GM23248 (cell line): ENCODE measurements around the gene MFRP. TPM values are rescaled to one million over a fixed set of nuclear protein-coding genes. Genes with fewer than 3 reads are reported as not detected.
A peak's percentile ranks its signal among the peaks of the same experiment; 100 is the strongest.

ENCODE experiments used
- DNase-seq: peaks from one replicate; pipeline ENCODE4 v3.0.0-alpha.2; 2015
- H2AFZ ChIP-seq: fragments of 200-600 bp; sonication (generic); 2 replicates; pipeline ENCODE4 v1.6.1; 2016; ENCODE audit warnings: antibody characterized with exemption
- H3F3A ChIP-seq: fragments of 200-600 bp; sonication (generic); 2 replicates; pipeline ENCODE4 v1.6.1; 2016; ENCODE audit warnings: mild to moderate bottlenecking, antibody characterized with exemption, mixed run types; ENCODE audit not compliant: insufficient read depth
- H3K27ac ChIP-seq: fragments of 200-600 bp; sonication (generic); 2 replicates; pipeline ENCODE4 v1.5.1; 2016; ENCODE audit warnings: mild to moderate bottlenecking
- H3K27me3 ChIP-seq: fragments of 200-600 bp; sonication (generic); replicated peaks from 2 replicates; pipeline ENCODE4 v1.6.1; 2016; ENCODE audit warnings: mild to moderate bottlenecking; ENCODE audit not compliant: insufficient read depth
- H3K36me3 ChIP-seq: fragments of 200-600 bp; sonication (generic); 2 replicates; pipeline ENCODE4 v1.6.1; 2016; ENCODE audit warnings: low read depth, mild to moderate bottlenecking
- H3K4me1 ChIP-seq: fragments of 200-600 bp; sonication (generic); 2 replicates; pipeline ENCODE4 v1.6.1; 2016; ENCODE audit warnings: mild to moderate bottlenecking; ENCODE audit not compliant: insufficient read depth
- H3K4me2 ChIP-seq: fragments of 200-600 bp; sonication (generic); one replicate; pipeline ENCODE4 v1.6.1; 2016; ENCODE audit warnings: mild to moderate bottlenecking; ENCODE audit not compliant: unreplicated experiment
- H3K4me3 ChIP-seq: fragments of 200-600 bp; sonication (generic); 2 replicates; pipeline ENCODE4 v1.5.1; 2016; ENCODE audit warnings: mild to moderate bottlenecking
- H3K79me2 ChIP-seq: fragments of 200-600 bp; sonication (generic); 2 replicates; pipeline ENCODE4 v1.6.1; 2016; ENCODE audit warnings: mild to moderate bottlenecking; ENCODE audit not compliant: insufficient read depth
- H3K9ac ChIP-seq: fragments of 200-600 bp; sonication (generic); 2 replicates; pipeline ENCODE4 v1.6.1; 2016; ENCODE audit warnings: mild to moderate bottlenecking
- H3K9me2 ChIP-seq: fragments of 200-600 bp; sonication (generic); 2 replicates; pipeline ENCODE4 v1.6.1; 2016; ENCODE audit warnings: mixed run types, mild to moderate bottlenecking, moderate library complexity; ENCODE audit not compliant: insufficient read depth
- H3K9me3 ChIP-seq: fragments of 200-600 bp; sonication (generic); one replicate; pipeline ENCODE4 v1.6.1; 2017; ENCODE audit warnings: low read depth
- H4K20me1 ChIP-seq: fragments of 200-600 bp; sonication (generic); 2 replicates; pipeline ENCODE4 v1.6.0; 2016; ENCODE audit not compliant: insufficient read depth
- EZH2 ChIP-seq: fragments of 200-600 bp; sonication (generic); IDR thresholded peaks from 2 replicates; pipeline ENCODE4 v1.6.1; 2018; ENCODE audit warnings: antibody characterized with exemption, mild to moderate bottlenecking; ENCODE audit not compliant: insufficient read depth, poor library complexity, severe bottlenecking
- EZH2phosphoT487 ChIP-seq: fragments of 200-600 bp; sonication (generic); IDR thresholded peaks from 2 replicates; pipeline ENCODE4 v1.6.1; 2018; ENCODE audit warnings: antibody characterized with exemption, moderate library complexity, mild to moderate bottlenecking, low read depth; ENCODE audit not compliant: insufficient read depth
- WGBS, 2 experiments: methylation state at CpG; one replicate each; pipeline ENCODE4 v1.1.6; 2015 to 2017; ENCODE audit warnings: low lambda C conversion rate in 2 of 2, low coverage in 1 of 2; ENCODE audit errors: missing lambda C conversion rate in 2 of 2; 5-methylcytosine and 5-hydroxymethylcytosine counted together
- in situ Hi-C: fragments of 300-500 bp; cut with MboI; formaldehyde crosslinking; loops from 2 replicates; pipeline ENCODE4 v1.15.0; 2020
- polyA plus RNA-seq: library from polyadenylated mRNA; unstranded; fragments of >200 nt; fragmentation: Nextera tagmentation; extraction: Ambion mirVana; gene quantifications from 2 replicates; pipeline ENCODE4 v1.2.1, GENCODE V29; 2016
- total RNA-seq: library from RNA; depleted of rRNA; stranded (reverse); fragments of >200 nt; shearing (Covaris generic); gene quantifications from 2 replicates; pipeline ENCODE4 v1.2.3, GENCODE V29; 2014

Gene MFRP
- total and polyA plus RNA-seq, 2 experiments from 2014 or later = not detected

DNA sequence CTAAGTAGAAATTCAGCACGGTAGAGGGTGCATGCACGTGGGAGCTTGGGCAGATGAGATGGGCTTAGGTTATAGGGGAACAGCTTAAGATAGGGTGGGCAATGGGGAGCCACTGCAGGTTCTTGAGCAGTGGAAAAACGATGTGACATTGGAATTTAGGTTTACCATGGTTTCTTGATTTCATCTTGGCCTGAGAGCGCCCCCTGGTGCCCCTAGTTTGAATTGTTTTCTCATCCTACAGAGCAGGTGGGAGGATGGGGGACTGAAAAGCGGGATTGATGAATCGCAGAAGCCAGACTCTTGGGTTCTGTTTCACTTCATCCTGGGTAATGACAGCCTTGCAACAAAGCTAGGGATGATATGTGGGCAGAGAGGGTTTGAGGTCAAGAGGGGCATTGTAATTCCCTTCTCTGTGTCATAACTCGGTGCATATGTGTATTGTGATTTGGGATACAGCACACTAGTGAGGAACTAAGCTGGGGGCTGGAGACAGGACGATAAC lies 22.9 kb downstream of the MFRP start:
- peaks cover 20% of the 10 kb centered on the region for H3K4me1 ChIP-seq
- no peaks in the 10 kb centered on the region for H3K9me3 ChIP-seq
- TF ChIP-seq EZH2 (no peak), EZH2phosphoT487 (no peak)
- DNase-seq = peak; percentile 72
- no peaks in the 10 kb centered on the region for H3K27me3 ChIP-seq
- H3K9me2 ChIP-seq = no peaks in the 10 kb centered on the region
- H3K4me2 ChIP-seq = no peak overlapping the region
- H4K20me1 ChIP-seq = no peaks in the 10 kb centered on the region
- no peaks in the 10 kb centered on the region for H3K79me2 ChIP-seq
- no peak overlapping the region for H3K9ac ChIP-seq
- no peak overlapping the region for H2AFZ ChIP-seq
- H3K27ac ChIP-seq = no peak overlapping the region
- WGBS, 2 experiments = 4 to 6% methylated on average over 8 of the region's 8 CpGs
- in situ Hi-C loops = no loop called here
- H3K4me3 ChIP-seq = no peak overlapping the region
- H3F3A ChIP-seq = 0 out of 2 replicates have a peak, but pooled peaks cover 18% of the 10 kb centered on the region
- no peaks in the 10 kb centered on the region for H3K36me3 ChIP-seq

DNA sequence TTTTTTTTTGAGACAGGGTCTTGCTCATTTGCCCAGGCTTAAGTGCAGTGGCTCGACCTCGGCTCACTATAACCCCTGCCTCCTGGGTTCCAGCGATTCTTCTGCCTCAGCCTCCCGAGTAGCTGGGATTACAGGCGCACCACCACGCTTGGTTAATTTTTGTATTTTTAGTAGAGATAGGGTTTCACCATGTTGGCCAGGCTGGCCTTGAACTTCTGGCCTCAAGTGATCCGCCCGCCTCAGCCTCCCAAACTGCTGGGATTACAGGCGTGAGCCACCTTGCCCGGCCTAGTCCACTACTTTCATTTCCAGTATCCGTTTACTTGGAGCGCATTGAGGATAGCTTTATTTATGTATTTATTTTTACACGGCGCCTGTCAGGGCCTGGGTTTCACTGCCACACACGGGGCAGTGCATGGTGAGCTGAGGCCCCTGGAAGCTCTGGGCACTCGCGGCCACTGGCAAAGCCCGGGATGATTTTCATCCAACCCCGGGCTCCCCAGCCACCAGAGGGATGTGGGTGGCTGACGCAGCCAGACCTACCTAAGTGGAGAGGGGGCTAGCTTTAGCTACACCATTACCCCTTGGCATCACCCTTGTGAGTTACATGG lies 23.5 kb downstream of the MFRP start:
- 78 to 81% methylated on average over 20 of the region's 20 CpGs for WGBS, 2 experiments
- Histone ChIP-seq H3K4me2 (no peak overlapping the region), H3K9me2 (no peaks in the 10 kb centered on the region), H4K20me1 (no peaks in the 10 kb centered on the region), H3K27me3 (no peaks in the 10 kb centered on the region), H2AFZ (no peak overlapping the region), H3K4me3 (no peak overlapping the region), H3K36me3 (no peaks in the 10 kb centered on the region), H3K27ac (no peak overlapping the region), H3K4me1 (peaks cover 26% of the 10 kb centered on the region), H3K9ac (no peak overlapping the region), H3K9me3 (no peaks in the 10 kb centered on the region), H3K79me2 (no peaks in the 10 kb centered on the region), H3F3A (0 out of 2 replicates have a peak, but pooled peaks cover 18% of the 10 kb centered on the region)
- in situ Hi-C loops = no loop called here
- DNase-seq = no peak
- TF ChIP-seq EZH2 (no peak), EZH2phosphoT487 (no peak)

DNA sequence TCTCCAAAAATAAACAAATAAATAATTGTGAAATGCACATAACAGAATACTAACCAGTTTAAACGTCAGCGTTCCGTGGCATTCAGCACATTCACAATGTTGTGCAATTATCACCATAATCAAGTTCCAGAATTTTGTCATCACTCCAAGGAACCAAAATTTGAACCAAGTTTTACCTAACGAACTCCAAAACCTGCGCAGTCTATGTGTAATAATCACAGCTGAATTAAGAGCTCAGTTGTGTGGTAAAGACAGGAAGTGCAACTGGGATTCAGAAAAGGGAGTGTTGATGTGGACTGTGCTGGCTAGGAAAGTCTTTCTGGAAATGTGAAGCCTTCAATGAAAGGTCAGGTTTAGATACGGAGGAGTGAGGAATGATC lies 24.2 kb downstream of the MFRP start:
- Histone ChIP-seq H3K27ac (no peak overlapping the region), H3K4me1 (peaks cover 28% of the 10 kb centered on the region), H3K9me3 (no peaks in the 10 kb centered on the region), H3K9ac (no peak overlapping the region), H3K36me3 (no peaks in the 10 kb centered on the region), H3F3A (peaks cover 18% of the 10 kb centered on the region; the same call in 1 of the 2 replicates), H4K20me1 (no peaks in the 10 kb centered on the region), H3K27me3 (no peaks in the 10 kb centered on the region), H2AFZ (peak overlapping the region; percentile 92; the same call in 1 of the 2 replicates), H3K9me2 (no peaks in the 10 kb centered on the region), H3K4me3 (no peak overlapping the region), H3K4me2 (no peak overlapping the region), H3K79me2 (no peaks in the 10 kb centered on the region)
- no peak for DNase-seq
- no peak for TF ChIP-seq EZH2
- no peak for TF ChIP-seq EZH2phosphoT487
- in situ Hi-C loops = no loop called here
- WGBS, 2 experiments = 45 to 49% methylated on average over 6 of the region's 6 CpGs

DNA sequence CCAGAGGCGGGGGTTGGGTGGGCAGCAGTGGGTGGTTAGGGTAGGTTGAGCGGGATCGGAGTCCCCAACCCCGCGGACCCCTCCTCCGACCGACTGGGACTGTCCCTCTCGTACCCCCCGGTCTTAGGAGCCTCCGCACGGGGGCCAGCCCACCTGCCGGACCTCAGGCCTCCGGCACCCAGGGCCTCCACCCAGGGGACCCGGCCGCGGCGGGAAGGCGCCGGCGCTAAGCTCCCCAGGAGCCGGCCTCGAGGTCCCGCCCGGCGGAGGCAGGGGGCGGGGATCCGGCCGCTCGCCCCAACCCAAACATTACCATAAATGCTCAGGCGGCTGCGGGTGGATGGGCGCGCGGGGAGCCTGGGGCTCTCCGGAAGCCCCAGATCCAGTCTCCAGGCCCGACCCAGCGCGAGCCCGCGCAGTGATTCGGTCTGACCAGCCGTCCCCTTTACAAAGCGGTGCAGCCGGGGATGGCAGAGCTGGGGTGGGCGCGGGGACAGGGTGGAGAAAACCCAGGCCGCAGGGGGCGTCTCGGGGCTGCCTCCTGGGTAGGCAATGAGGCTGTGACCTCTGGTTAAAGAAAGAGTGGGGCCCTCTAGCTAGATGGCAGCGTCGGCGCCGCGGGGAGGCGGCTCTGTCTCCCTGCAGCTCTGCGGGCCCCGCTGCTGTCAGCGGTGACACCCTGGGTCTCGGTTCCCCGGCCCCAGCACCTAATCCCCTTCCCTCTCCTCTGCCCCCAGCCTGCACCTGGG lies 25.6 kb downstream of the MFRP start:
- peak overlapping the region; percentile 92 for H2AFZ ChIP-seq
- no peaks in the 10 kb centered on the region for H3K9me3 ChIP-seq
- H3K4me1 ChIP-seq = peaks cover 34% of the 10 kb centered on the region
- H3K9ac ChIP-seq = peak overlapping the region; percentile 83
- TF ChIP-seq EZH2phosphoT487 = no peak
- no peak for TF ChIP-seq EZH2
- H3K27ac ChIP-seq = peak overlapping the region; percentile 20; the same call in 1 of the 2 replicates
- H3K79me2 ChIP-seq = no peaks in the 10 kb centered on the region
- 4 to 8% methylated on average over 40 to 51 of the region's 60 CpGs for WGBS, 2 experiments
- H3K36me3 ChIP-seq = no peaks in the 10 kb centered on the region
- peak; percentile 70 for DNase-seq
- in situ Hi-C loops = no loop called here
- no peaks in the 10 kb centered on the region for H4K20me1 ChIP-seq
- H3K27me3 ChIP-seq = no peaks in the 10 kb centered on the region; the same call in 1 of the 2 replicates
- H3K4me3 ChIP-seq = peak overlapping the region; percentile 69
- no peaks in the 10 kb centered on the region for H3K9me2 ChIP-seq
- H3K4me2 ChIP-seq = peak overlapping the region; percentile 76
- H3F3A ChIP-seq = peaks cover 18% of the 10 kb centered on the region; the same call in 1 of the 2 replicates
